Prostate gland (tissue), 2 donors: ENCODE data around the gene SHC3. TPM values are rescaled to one million over a fixed set of nuclear protein-coding genes. Genes with fewer than 3 reads are reported as not detected.
A peak's percentile ranks its signal among the peaks of the same experiment; 100 is the strongest.

ENCODE experiments used
- DNase-seq: peaks from one replicate; pipeline ENCODE4 v3.0.0-alpha.2; 2019; ENCODE audit warnings: low spot score
- H3K27ac ChIP-seq, 2 donors: fragments of 200-600 bp; sonication (generic); 2 replicates each; pipeline ENCODE4 v1.5.1; 2017 to 2019
- H3K27me3 ChIP-seq: fragments of 200-600 bp; sonication (generic); replicated peaks from 2 replicates; pipeline ENCODE4 v1.5.1; 2019; ENCODE audit not compliant: insufficient read depth
- H3K36me3 ChIP-seq, 2 donors: fragments of 200-600 bp; sonication (generic); 1 replicate in 1 of 2; 2 replicates in 1 of 2; pipeline versions ENCODE4 v1.5.1 to v1.8.1; 2017 to 2019
- H3K4me1 ChIP-seq: fragments of 200-600 bp; sonication (generic); replicated peaks from 2 replicates; pipeline ENCODE4 v1.5.1; 2019
- H3K4me3 ChIP-seq, 2 donors: fragments of 200-600 bp; sonication (generic); 2 replicates each; pipeline ENCODE4 v1.5.1; 2017 to 2019
- H3K9me3 ChIP-seq: fragments of 200-600 bp; sonication (generic); 2 replicates; pipeline ENCODE4 v1.5.1; 2017
- POLR2A ChIP-seq: fragments of 450-650 bp; IDR thresholded peaks from one replicate; pipeline ENCODE4 v1.6.1; 2016; ENCODE audit warnings: antibody characterized with exemption, mild to moderate bottlenecking
- POLR2AphosphoS5 ChIP-seq: sonication (generic); formaldehyde crosslinking; IDR thresholded peaks from one replicate; pipeline ENCODE4 v1.6.1; 2017; ENCODE audit warnings: antibody characterized with exemption
- WGBS: methylation state at CpG from one replicate; pipeline ENCODE4 v1.1.5; 2018; 5-methylcytosine and 5-hydroxymethylcytosine counted together
- intact Hi-C: fragments of 100-400 bp; cut with DNase I; formaldehyde crosslinking; loops from one replicate; pipeline ENCODE4 v1.14.2; 2022
- total RNA-seq, 2 donors: library from RNA; depleted of rRNA; stranded (reverse); fragments of >200 nt; gene quantifications; one replicate each; pipeline ENCODE4 v1.1.0, GENCODE V29; 2016
- TF ChIP-seq, protein P1 (sequence below), 4 experiments: fragments of 200-600 bp in 2 of 4; fragments of 450-650 bp in 2 of 4; sonication (generic) in 2 of 4; IDR thresholded peaks; 1 replicate in 3 of 4; 2 replicates in 1 of 4; pipeline ENCODE4 v1.5.1; 2016 to 2019; ENCODE audit warnings: antibody characterized with exemption in 4 of 4, mild to moderate bottlenecking in 2 of 4, moderate library complexity in 2 of 4

SHC3 gene
- total RNA-seq, 2 donors from 2014 or later: 0.34 to 0.59 TPM

DNA sequence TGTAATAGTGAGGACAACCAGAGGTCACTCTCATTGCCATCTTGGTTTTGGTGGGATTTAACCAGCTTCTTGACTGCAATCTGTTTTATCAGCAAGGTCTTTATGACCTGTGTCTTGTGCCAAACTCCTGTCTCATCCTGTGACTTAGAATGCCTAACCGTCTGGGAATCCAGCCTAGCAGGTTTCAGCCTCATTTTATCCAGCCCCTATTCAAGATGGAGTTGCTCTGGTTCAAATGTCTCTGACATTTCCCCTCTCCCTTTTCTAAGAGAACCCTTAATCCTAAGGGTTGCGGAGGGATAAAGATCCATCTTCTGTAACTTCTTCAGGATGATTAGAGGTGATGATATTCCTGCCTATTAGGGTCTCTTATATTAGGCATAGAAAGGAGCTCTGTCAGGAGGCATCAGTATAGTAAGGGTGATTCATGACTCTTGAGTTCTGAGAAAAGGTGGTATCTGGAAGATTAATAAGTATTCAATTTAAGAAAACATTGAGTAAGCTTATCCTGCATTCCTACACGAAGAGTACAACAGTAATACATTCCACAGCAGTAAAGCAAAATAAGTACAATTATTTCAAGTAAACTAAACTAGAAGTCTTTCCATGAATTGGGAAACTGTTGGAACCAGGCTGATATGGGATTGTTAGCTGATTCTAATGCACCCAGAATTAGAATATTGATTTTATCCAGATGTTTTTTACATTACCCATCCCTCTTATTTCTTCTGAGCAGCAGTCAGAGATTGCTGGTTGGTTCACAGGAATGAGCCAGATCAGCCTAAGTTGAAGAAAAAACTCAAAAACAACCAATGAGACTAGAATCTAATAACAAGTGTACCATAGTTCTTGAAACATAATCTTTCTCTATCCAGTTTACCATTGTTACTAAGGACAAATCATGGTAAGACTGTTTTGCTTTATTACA, 39.9 kb downstream of the SHC3 start:
- TF ChIP-seq POLR2A (no peak), POLR2AphosphoS5 (no peak)
- TF ChIP-seq, protein P1, sequence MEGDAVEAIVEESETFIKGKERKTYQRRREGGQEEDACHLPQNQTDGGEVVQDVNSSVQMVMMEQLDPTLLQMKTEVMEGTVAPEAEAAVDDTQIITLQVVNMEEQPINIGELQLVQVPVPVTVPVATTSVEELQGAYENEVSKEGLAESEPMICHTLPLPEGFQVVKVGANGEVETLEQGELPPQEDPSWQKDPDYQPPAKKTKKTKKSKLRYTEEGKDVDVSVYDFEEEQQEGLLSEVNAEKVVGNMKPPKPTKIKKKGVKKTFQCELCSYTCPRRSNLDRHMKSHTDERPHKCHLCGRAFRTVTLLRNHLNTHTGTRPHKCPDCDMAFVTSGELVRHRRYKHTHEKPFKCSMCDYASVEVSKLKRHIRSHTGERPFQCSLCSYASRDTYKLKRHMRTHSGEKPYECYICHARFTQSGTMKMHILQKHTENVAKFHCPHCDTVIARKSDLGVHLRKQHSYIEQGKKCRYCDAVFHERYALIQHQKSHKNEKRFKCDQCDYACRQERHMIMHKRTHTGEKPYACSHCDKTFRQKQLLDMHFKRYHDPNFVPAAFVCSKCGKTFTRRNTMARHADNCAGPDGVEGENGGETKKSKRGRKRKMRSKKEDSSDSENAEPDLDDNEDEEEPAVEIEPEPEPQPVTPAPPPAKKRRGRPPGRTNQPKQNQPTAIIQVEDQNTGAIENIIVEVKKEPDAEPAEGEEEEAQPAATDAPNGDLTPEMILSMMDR (IDR thresholded peaks at IDR 0.05): no peak
- H3K27ac ChIP-seq: no peak overlapping the region
- no peaks in the 10 kb centered on the region for H3K27me3 ChIP-seq
- intact Hi-C loops: no loop called here
- no peak for DNase-seq
- H3K9me3 ChIP-seq: no peaks in the 10 kb centered on the region
- H3K36me3 ChIP-seq: no peaks in the 10 kb centered on the region
- 68% methylated on average over 3 of the region's 3 CpGs for WGBS
- no peaks in the 10 kb centered on the region for H3K4me1 ChIP-seq
- H3K4me3 ChIP-seq: no peak overlapping the region

DNA sequence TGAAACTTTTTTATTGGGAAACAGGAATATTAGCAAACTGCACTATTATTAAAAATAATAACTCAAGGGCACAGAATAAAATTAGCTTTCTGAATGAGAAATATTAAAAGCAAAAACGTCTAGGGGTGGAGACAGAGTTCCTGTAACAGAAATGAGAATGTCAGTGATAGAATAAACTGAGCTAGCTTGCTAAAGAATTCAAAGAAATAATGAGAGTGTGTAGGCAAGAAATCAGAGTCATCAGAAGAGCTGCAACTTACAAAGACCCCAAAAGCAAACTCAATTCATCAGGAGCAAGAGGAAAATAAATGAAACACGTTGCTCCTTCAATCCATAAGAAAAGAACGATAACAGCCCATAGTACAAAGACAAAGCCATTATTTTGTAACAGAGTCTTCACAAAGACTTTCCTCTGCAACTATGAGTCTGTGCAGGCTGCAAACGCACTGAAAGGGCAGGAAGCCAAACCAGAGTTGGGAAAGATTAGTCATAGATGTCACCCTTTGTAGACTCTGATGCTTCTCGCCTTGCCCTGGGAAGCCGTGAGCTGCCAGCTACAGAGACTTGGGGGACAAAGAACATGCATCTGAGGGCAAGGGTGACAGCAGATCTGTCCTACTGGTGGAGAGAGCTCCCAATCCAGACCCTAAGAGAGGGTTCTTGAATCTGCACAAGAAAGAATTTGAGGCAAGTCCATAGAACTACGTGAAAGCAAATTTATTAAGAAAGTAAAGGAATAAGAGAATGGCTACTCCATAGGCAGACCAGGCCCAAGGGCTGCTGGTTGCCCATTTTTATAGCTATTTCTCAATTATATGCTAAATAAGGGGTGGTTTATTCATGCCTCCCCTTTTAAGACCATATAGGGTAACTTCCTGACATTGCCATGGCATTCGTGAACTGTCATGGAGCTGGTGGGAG, 40.8 kb downstream of the SHC3 start:
- DNase-seq: peak; percentile 15
- Histone ChIP-seq H3K27ac (no peak overlapping the region), H3K27me3 (no peaks in the 10 kb centered on the region), H3K4me3 (no peak overlapping the region), H3K36me3 (no peaks in the 10 kb centered on the region), H3K4me1 (no peaks in the 10 kb centered on the region), H3K9me3 (no peaks in the 10 kb centered on the region)
- TF ChIP-seq POLR2AphosphoS5 (peak; percentile 23), POLR2A (no peak)
- TF ChIP-seq, protein P1 (IDR thresholded peaks at IDR 0.05): no peak
- intact Hi-C loops: no loop called here
- 35% methylated on average over 8 of the region's 8 CpGs for WGBS

DNA sequence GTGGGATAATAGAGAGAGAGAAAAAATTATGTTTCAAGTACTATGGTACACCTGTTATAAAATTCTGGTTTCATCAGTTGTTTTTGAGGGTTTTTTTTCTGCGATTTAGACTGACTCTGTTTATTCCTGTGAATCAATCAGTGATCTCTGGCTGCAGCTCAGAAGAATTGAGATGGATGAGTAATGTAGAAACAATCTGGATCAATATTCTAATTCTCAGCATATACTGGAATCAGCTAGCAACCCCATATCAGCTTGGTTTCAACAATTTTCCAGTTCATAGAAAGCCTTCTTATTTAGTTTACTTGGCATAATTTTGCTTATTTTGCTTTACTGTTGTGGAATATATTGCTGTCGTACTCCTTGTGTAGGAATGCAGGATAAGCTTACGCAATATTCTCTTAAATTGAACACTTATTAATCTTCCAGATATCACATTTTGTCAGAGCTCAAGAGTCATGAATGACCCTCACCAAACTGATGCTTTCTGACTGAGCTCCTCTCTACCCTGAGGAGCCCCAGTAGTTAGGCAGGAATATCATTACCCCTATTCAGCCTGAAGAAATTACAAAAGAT, 42.9 kb downstream of the SHC3 start:
- 92% methylated on average over 3 of the region's 3 CpGs for WGBS

DNA sequence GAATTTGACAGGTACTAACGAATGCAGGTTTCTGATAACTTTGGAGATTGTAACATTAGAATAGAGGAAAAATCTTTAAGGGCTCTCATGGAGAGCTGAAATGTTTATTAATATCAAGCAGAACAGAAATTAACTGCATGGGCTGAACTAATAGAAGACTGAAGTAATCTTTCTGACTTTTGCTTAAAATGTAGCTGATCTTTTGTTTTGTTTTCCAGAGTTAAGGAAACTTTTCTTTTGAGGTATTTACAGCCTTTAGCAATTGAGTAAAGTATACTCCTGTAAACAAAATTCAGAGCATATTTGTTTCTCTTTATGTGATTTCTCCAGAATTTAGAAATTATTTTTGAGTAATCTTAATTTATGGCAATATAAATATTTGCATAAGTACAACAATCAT, 43.9 kb downstream of the SHC3 start:
- H3K27me3 ChIP-seq: no peaks in the 10 kb centered on the region
- no peaks in the 10 kb centered on the region for H3K36me3 ChIP-seq
- TF ChIP-seq POLR2AphosphoS5: no peak
- no peak for TF ChIP-seq POLR2A
- TF ChIP-seq, protein P1 (IDR thresholded peaks at IDR 0.05): no peak
- H3K27ac ChIP-seq: no peak overlapping the region
- H3K4me3 ChIP-seq: no peak overlapping the region
- DNase-seq: no peak
- no peaks in the 10 kb centered on the region for H3K4me1 ChIP-seq
- WGBS: 79% methylated on average over 1 of the region's 1 CpG
- H3K9me3 ChIP-seq: no peaks in the 10 kb centered on the region
- intact Hi-C loops: no loop called here

More for the DNA sequence above, 42.9 kb downstream of the SHC3 start:
- no peak overlapping the region for H3K27ac ChIP-seq
- no peaks in the 10 kb centered on the region for H3K9me3 ChIP-seq
- DNase-seq: no peak
- no peaks in the 10 kb centered on the region for H3K4me1 ChIP-seq
- intact Hi-C loops: no loop called here
- TF ChIP-seq, protein P1 (IDR thresholded peaks at IDR 0.05): no peak
- no peaks in the 10 kb centered on the region for H3K27me3 ChIP-seq
- H3K4me3 ChIP-seq: no peak overlapping the region
- no peaks in the 10 kb centered on the region for H3K36me3 ChIP-seq
